Raji (cell line): ENCODE results near the gene DESI1.

Experiments
- POLR2A ChIP-seq: IDR thresholded peaks from 2 replicates; pipeline ENCODE4 v1.6.1; 2011; ENCODE audit warnings: low read depth, low read length, control low read depth; ENCODE audit not compliant: insufficient read depth

DESI1 gene

GRCh38 chr22:41575533-41575932, 45.3 kb downstream of the DESI1 start:
- TF ChIP-seq POLR2A: no peak

- no peak for TF ChIP-seq POLR2A
Observed at GRCh38 chr22:41574847-41575381, 45.9 kb downstream of the DESI1 start.

GRCh38 chr22:41573677-41574076, 47.2 kb downstream of the DESI1 start:
- TF ChIP-seq POLR2A: no peak

GRCh38 chr22:41571786-41572185, 49.1 kb downstream of the DESI1 start:
- no peak for TF ChIP-seq POLR2A

- no peak for TF ChIP-seq POLR2A
Observed at GRCh38 chr22:41570221-41570620, 50.6 kb downstream of the DESI1 start.

- no peak for TF ChIP-seq POLR2A
Observed at GRCh38 chr22:41568811-41569210, 52.0 kb downstream of the DESI1 start.

- no peak for TF ChIP-seq POLR2A
Observed at GRCh38 chr22:41567512-41567768, 53.4 kb downstream of the DESI1 start.

GRCh38 chr22:41565403-41566054, 55.3 kb downstream of the DESI1 start:
- no peak for TF ChIP-seq POLR2A

GRCh38 chr22:41564563-41564962, 56.3 kb downstream of the DESI1 start:
- TF ChIP-seq POLR2A: no peak

- TF ChIP-seq POLR2A: no peak
Observed at GRCh38 chr22:41563051-41563711, 57.7 kb downstream of the DESI1 start.

- no peak for TF ChIP-seq POLR2A
Observed at GRCh38 chr22:41562461-41562860, 58.4 kb downstream of the DESI1 start.

- no peak for TF ChIP-seq POLR2A
Observed at GRCh38 chr22:41561788-41562187, 59.1 kb downstream of the DESI1 start.

GRCh38 chr22:41561335-41561734, 59.5 kb downstream of the DESI1 start:
- TF ChIP-seq POLR2A: no peak

GRCh38 chr22:41560095-41560471, 60.8 kb downstream of the DESI1 start:
- no peak for TF ChIP-seq POLR2A

GRCh38 chr22:41557401-41558240, 63.2 kb downstream of the DESI1 start:
- TF ChIP-seq POLR2A: no peak

- TF ChIP-seq POLR2A: no peak
Observed at GRCh38 chr22:41556561-41556960, 64.3 kb downstream of the DESI1 start.
